ENCODE data around the gene EPHB6. TPM values are rescaled to one million over a fixed set of nuclear protein-coding genes. Genes with fewer than 3 reads are reported as not detected.

The EPHB6 gene
- total RNA-seq, 1 experiment from 2014 or later = 39.2 TPM

GRCh38 chr7:142860968-142861367, 6.1 kb downstream of the EPHB6 start:
- DNase-seq = no peak
- CTCF ChIA-PET = interaction anchor here (0.6 to 1.5 kb wide), 3 partner anchors 12 to 463 kb away, joined by 3 to 7 read pairs (median 3); no protein-coding TSS in a partner anchor
- no peaks in the 10 kb centered on the region for H4K20me1 ChIP-seq (ENCODE audit: insufficient read depth)
- H3K4me1 ChIP-seq (replicated peaks; ENCODE audit: insufficient read depth) = peaks cover 35% of the 10 kb centered on the region
- H3K79me2 ChIP-seq (ENCODE audit: low read depth) = peaks cover 23% of the 10 kb centered on the region
- H3F3A ChIP-seq (ENCODE audit: insufficient read depth, low read depth) = peaks cover 10% of the 10 kb centered on the region; the same call in 1 of the 2 replicates
- POLR2A ChIA-PET (ENCODE audit: unreplicated experiment) = interaction anchor here (0.7 kb wide), 1 partner anchor 232 kb away, joined by 3 read pairs; no protein-coding TSS in a partner anchor
- no peak overlapping the region for H3K4me3 ChIP-seq
- intact Hi-C loops (cut with micrococcal nuclease; ENCODE audit: unreplicated experiment) = no loop called here
- H3K27ac ChIP-seq = no peak overlapping the region
- peaks cover 14% of the 10 kb centered on the region; the same call in 1 of the 2 replicates for H3K36me3 ChIP-seq (ENCODE audit: low read depth)
- no TSS peak for BruUV-seq (replicated peaks)
- H3K9me3 ChIP-seq (ENCODE audit: insufficient read depth, low read depth) = no peaks in the 10 kb centered on the region
- no peaks in the 10 kb centered on the region for H3K27me3 ChIP-seq (ENCODE audit: insufficient read depth, low read depth)
- no peak overlapping the region for H2AFZ ChIP-seq
- no peak overlapping the region for H3K4me2 ChIP-seq
- TF ChIP-seq, protein P1, sequence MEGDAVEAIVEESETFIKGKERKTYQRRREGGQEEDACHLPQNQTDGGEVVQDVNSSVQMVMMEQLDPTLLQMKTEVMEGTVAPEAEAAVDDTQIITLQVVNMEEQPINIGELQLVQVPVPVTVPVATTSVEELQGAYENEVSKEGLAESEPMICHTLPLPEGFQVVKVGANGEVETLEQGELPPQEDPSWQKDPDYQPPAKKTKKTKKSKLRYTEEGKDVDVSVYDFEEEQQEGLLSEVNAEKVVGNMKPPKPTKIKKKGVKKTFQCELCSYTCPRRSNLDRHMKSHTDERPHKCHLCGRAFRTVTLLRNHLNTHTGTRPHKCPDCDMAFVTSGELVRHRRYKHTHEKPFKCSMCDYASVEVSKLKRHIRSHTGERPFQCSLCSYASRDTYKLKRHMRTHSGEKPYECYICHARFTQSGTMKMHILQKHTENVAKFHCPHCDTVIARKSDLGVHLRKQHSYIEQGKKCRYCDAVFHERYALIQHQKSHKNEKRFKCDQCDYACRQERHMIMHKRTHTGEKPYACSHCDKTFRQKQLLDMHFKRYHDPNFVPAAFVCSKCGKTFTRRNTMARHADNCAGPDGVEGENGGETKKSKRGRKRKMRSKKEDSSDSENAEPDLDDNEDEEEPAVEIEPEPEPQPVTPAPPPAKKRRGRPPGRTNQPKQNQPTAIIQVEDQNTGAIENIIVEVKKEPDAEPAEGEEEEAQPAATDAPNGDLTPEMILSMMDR (conservative IDR thresholded peaks at IDR 0.05) = no peak
- TF ChIP-seq EZH2 (IDR thresholded peaks at IDR 0.05; ENCODE audit: low read depth) = no peak
- no peaks in the 10 kb centered on the region for H3K9me2 ChIP-seq (ENCODE audit: insufficient read depth)

DNA sequence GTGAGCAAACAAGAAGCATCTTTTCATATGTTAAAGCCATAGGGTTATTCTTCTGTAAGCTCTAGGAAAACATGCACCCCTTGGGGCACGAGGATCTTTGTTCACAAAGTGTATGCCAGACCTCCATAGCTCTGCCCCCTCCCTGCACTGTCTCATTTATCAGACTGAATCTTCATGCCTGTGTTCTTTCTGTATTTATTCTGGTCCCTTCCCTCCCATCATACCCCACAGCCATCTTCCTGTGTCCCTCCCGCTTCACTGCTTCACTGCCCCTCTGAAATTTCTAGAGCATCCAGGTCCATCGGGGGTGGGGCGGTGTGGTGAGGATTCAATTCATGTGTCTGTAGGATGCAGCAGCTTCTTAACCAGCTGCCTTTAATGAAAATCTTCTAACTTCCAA, 7.5 kb downstream of the EPHB6 start:
- no peaks in the 10 kb centered on the region for H3K9me2 ChIP-seq (ENCODE audit: insufficient read depth)
- TF ChIP-seq EZH2 (IDR thresholded peaks at IDR 0.05; ENCODE audit: low read depth) = no peak
- TF ChIP-seq, protein P1 (conservative IDR thresholded peaks at IDR 0.05) = no peak
- ChIA-PET POLR2A (ENCODE audit: unreplicated experiment) (interaction anchor here (0.7 kb wide), 1 partner anchor 55 kb away, joined by 3 read pairs; no protein-coding TSS in a partner anchor), CTCF (interaction anchor here (1.5 kb wide), 1 partner anchor 11 kb away, joined by 3 read pairs; no protein-coding TSS in a partner anchor)
- H3K79me2 ChIP-seq (ENCODE audit: low read depth) = peaks cover 9% of the 10 kb centered on the region
- peaks cover 14% of the 10 kb centered on the region; the same call in 1 of the 2 replicates for H3K36me3 ChIP-seq (ENCODE audit: low read depth)
- peaks cover 21% of the 10 kb centered on the region for H3K4me1 ChIP-seq (replicated peaks; ENCODE audit: insufficient read depth)
- H3K9me3 ChIP-seq (ENCODE audit: insufficient read depth, low read depth) = no peaks in the 10 kb centered on the region
- no peak overlapping the region for H2AFZ ChIP-seq
- no peaks in the 10 kb centered on the region for H3K27me3 ChIP-seq (ENCODE audit: insufficient read depth, low read depth)
- no peak overlapping the region for H3K27ac ChIP-seq
- H3F3A ChIP-seq (ENCODE audit: insufficient read depth, low read depth) = peaks cover 10% of the 10 kb centered on the region; the same call in 1 of the 2 replicates
- no peak overlapping the region for H3K4me3 ChIP-seq
- H3K4me2 ChIP-seq = no peak overlapping the region
- BruUV-seq (replicated peaks) = no TSS peak
- DNase-seq = no peak
- H4K20me1 ChIP-seq (ENCODE audit: insufficient read depth) = no peaks in the 10 kb centered on the region
- intact Hi-C loops (cut with micrococcal nuclease; ENCODE audit: unreplicated experiment) = no loop called here

- DNase-seq = no peak
- CTCF ChIA-PET = interaction anchor here (0.5 kb wide), 1 partner anchor 442 kb away, joined by 6 read pairs; no protein-coding TSS in a partner anchor
- Histone ChIP-seq H2AFZ (no peak overlapping the region), H4K20me1 (ENCODE audit: insufficient read depth) (no peaks in the 10 kb centered on the region), H3K79me2 (ENCODE audit: low read depth) (peaks cover 4% of the 10 kb centered on the region; the same call in 1 of the 2 replicates), H3K9me3 (ENCODE audit: insufficient read depth, low read depth) (no peaks in the 10 kb centered on the region), H3K4me1 (replicated peaks; ENCODE audit: insufficient read depth) (peaks cover 16% of the 10 kb centered on the region), H3K9me2 (ENCODE audit: insufficient read depth) (no peaks in the 10 kb centered on the region), H3K27me3 (ENCODE audit: insufficient read depth, low read depth) (no peaks in the 10 kb centered on the region), H3F3A (ENCODE audit: insufficient read depth, low read depth) (peaks cover 10% of the 10 kb centered on the region; the same call in 1 of the 2 replicates), H3K36me3 (ENCODE audit: low read depth) (peaks cover 14% of the 10 kb centered on the region; the same call in 1 of the 2 replicates), H3K4me3 (no peak overlapping the region), H3K27ac (no peak overlapping the region), H3K4me2 (no peak overlapping the region)
- no TSS peak for BruUV-seq (replicated peaks)
- intact Hi-C loops (cut with micrococcal nuclease; ENCODE audit: unreplicated experiment) = no loop called here
- TF ChIP-seq, protein P1 (conservative IDR thresholded peaks at IDR 0.05) = no peak
- no peak for TF ChIP-seq EZH2 (IDR thresholded peaks at IDR 0.05; ENCODE audit: low read depth)
- POLR2A ChIA-PET (ENCODE audit: unreplicated experiment) = interaction anchor here (0.7 kb wide), 1 partner anchor 55 kb away, joined by 3 read pairs; no protein-coding TSS in a partner anchor
These were observed 8.0 kb downstream of the EPHB6 start for GRCh38 chr7:142862786-142863400.

All from PC-9 (cell line).